Dendritic cell treated with granulocyte-macrophage colony-stimulating factor and Interleukin-4, amounts not matched to agents 40 ng/mL and 50 ng/mL, for 4 days (primary cell): ENCODE data around the gene HSFY1.
"Not testable (repeated sequence)": the region's sequence is repeated elsewhere in the genome, so short reads cannot be mapped to it uniquely, and the experiment has no call there.

ENCODE experiments used
- H3K27ac Mint-ChIP-seq: one replicate; pipeline ENCODE4 v1.8.0; 2022; ENCODE audit warnings: mild to moderate bottlenecking, mixed read lengths
- H3K27me3 Mint-ChIP-seq: one replicate; pipeline ENCODE4 v1.8.0; 2022; ENCODE audit warnings: mild to moderate bottlenecking, mixed read lengths
- H3K36me3 Mint-ChIP-seq: one replicate; pipeline ENCODE4 v1.8.0; 2022; ENCODE audit warnings: low read depth, mixed read lengths
- H3K4me1 Mint-ChIP-seq: one replicate; pipeline ENCODE4 v1.8.0; 2022; ENCODE audit warnings: low read depth, mixed read lengths
- H3K4me3 Mint-ChIP-seq: one replicate; pipeline ENCODE4 v1.8.0; 2022; ENCODE audit warnings: mild to moderate bottlenecking, moderate library complexity, mixed read lengths
- H3K9me3 Mint-ChIP-seq: one replicate; pipeline ENCODE4 v1.8.0; 2022; ENCODE audit warnings: mixed read lengths
- intact Hi-C: fragments of 100-400 bp; cut with micrococcal nuclease; formaldehyde crosslinking; loops from one replicate; pipeline ENCODE4 v1.15.0; 2022

The HSFY1 gene

DNA sequence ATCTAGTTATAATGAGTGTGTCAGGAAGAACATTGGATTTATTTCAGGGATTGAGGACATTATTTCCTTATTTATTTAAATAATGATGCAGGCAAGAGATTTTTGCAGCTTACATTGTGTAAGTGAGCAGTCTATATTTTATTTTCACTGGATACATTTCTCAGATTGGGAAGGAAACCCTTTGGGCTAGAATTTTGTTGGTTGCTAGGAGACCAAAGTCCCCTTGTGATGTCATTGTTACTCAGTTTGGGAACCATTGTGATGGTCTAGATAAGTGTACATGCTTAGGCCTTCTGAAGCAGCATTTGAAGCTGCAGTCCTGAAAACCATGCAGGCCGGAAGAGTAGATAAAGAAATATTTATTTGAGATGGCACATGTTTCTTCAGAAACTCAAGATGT is at the start of gene HSFY1:
Gene HSFY1, plus strand, starts transcription at position 301 of the 400 bp plus-strand sequence. Its CDS starts 68 bp downstream, at position 369.
- H3K27me3 Mint-ChIP-seq, H3K36me3 Mint-ChIP-seq, H3K4me1 Mint-ChIP-seq, intact Hi-C loops, H3K27ac Mint-ChIP-seq, H3K9me3 Mint-ChIP-seq, H3K4me3 Mint-ChIP-seq: not testable (repeated sequence)

GRCh38 chrY:18504266-18504665 is 42.3 kb upstream of the HSFY1 start:
- H3K9me3 Mint-ChIP-seq, H3K4me1 Mint-ChIP-seq, H3K27me3 Mint-ChIP-seq, H3K4me3 Mint-ChIP-seq, intact Hi-C loops, H3K27ac Mint-ChIP-seq, H3K36me3 Mint-ChIP-seq: not testable (repeated sequence)

- H3K27ac Mint-ChIP-seq, H3K9me3 Mint-ChIP-seq, intact Hi-C loops, H3K4me1 Mint-ChIP-seq, H3K36me3 Mint-ChIP-seq, H3K27me3 Mint-ChIP-seq, H3K4me3 Mint-ChIP-seq: not testable (repeated sequence)
Measured at GRCh38 chrY:18530995-18531655, 15.4 kb upstream of the HSFY1 start.

DNA sequence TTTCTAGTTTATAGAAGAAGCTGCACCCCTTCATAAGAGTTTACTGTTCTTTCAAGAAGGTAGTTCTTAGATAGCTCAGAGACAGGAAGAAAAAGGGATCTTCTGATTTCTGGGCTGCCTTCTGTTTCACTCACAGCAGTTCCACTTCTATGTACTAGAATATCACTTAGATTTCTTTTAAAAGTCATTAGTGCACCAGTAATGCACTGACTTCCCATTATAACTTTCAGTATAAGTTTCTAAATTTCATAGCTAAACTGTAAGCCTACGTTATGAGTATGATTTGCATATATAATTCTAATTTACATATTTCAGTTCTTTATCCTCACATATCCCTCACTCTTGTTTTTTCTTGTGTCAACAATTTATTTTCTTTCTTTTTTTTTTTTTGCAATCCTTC is 7.6 kb upstream of the HSFY1 start:
- intact Hi-C loops, H3K9me3 Mint-ChIP-seq, H3K27ac Mint-ChIP-seq, H3K4me1 Mint-ChIP-seq, H3K27me3 Mint-ChIP-seq, H3K36me3 Mint-ChIP-seq, H3K4me3 Mint-ChIP-seq: not testable (repeated sequence)

- H3K36me3 Mint-ChIP-seq, H3K9me3 Mint-ChIP-seq, intact Hi-C loops, H3K4me3 Mint-ChIP-seq, H3K27ac Mint-ChIP-seq, H3K4me1 Mint-ChIP-seq, H3K27me3 Mint-ChIP-seq: not testable (repeated sequence)
Measured at GRCh38 chrY:18553132-18553531, 6.6 kb downstream of the HSFY1 start.

GRCh38 chrY:18565915-18566314 is 19.4 kb downstream of the HSFY1 start:
- H3K4me1 Mint-ChIP-seq, H3K27me3 Mint-ChIP-seq, H3K4me3 Mint-ChIP-seq, H3K36me3 Mint-ChIP-seq, H3K9me3 Mint-ChIP-seq, H3K27ac Mint-ChIP-seq, intact Hi-C loops: not testable (repeated sequence)
